Measurements from ENCODE around the gene EPC1. TPM values are rescaled to one million over a fixed set of nuclear protein-coding genes. Genes with fewer than 3 reads are reported as not detected.

EPC1 gene
- total RNA-seq, 4 donors from 2014 or later: 47.5 to 72.8 (median 62.7) TPM

- no peak for TF ChIP-seq EP300 (IDR thresholded peaks at IDR 0.05)
- TF ChIP-seq, protein P1, sequence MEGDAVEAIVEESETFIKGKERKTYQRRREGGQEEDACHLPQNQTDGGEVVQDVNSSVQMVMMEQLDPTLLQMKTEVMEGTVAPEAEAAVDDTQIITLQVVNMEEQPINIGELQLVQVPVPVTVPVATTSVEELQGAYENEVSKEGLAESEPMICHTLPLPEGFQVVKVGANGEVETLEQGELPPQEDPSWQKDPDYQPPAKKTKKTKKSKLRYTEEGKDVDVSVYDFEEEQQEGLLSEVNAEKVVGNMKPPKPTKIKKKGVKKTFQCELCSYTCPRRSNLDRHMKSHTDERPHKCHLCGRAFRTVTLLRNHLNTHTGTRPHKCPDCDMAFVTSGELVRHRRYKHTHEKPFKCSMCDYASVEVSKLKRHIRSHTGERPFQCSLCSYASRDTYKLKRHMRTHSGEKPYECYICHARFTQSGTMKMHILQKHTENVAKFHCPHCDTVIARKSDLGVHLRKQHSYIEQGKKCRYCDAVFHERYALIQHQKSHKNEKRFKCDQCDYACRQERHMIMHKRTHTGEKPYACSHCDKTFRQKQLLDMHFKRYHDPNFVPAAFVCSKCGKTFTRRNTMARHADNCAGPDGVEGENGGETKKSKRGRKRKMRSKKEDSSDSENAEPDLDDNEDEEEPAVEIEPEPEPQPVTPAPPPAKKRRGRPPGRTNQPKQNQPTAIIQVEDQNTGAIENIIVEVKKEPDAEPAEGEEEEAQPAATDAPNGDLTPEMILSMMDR (IDR thresholded peaks at IDR 0.05): no peak
- DNase-seq (ENCODE audit: low spot score in 2 of 2): no peak
- no peak overlapping the region for H3K27ac ChIP-seq
- no peak overlapping the region for H3K4me3 ChIP-seq
- no peaks in the 10 kb centered on the region for H3K36me3 ChIP-seq
- H3K27me3 ChIP-seq: no peaks in the 10 kb centered on the region
- 63 to 73% methylated on average over 2 of the region's 2 CpGs for WGBS, 2 donors
- H3K4me1 ChIP-seq: peaks cover 0 to 92% (median 39%) of the 10 kb centered on the region in 4 donors
- no peaks in the 10 kb centered on the region for H3K9me3 ChIP-seq
These were observed 23.9 kb downstream of the EPC1 start for GRCh38 chr10:32323051-32323450.

- TF ChIP-seq, protein P1 (IDR thresholded peaks at IDR 0.05): no peak
- no peak for TF ChIP-seq EP300 (IDR thresholded peaks at IDR 0.05)
- TF ChIP-seq POLR2A (IDR thresholded peaks at IDR 0.05): no peak
- Histone ChIP-seq H3K27me3 (no peaks in the 10 kb centered on the region), H3K9me3 (no peaks in the 10 kb centered on the region), H3K36me3 (no peaks in the 10 kb centered on the region), H3K4me3 (no peak overlapping the region), H3K4me1 (peaks cover 0 to 92% (median 36%) of the 10 kb centered on the region in 4 donors), H3K27ac (no peak overlapping the region)
- no peak for DNase-seq (ENCODE audit: low spot score in 2 of 2)
- WGBS, 2 donors: 94% methylated on average over 4 of the region's 4 CpGs
These were observed 25.8 kb downstream of the EPC1 start for GRCh38 chr10:32321016-32321631.

DNA sequence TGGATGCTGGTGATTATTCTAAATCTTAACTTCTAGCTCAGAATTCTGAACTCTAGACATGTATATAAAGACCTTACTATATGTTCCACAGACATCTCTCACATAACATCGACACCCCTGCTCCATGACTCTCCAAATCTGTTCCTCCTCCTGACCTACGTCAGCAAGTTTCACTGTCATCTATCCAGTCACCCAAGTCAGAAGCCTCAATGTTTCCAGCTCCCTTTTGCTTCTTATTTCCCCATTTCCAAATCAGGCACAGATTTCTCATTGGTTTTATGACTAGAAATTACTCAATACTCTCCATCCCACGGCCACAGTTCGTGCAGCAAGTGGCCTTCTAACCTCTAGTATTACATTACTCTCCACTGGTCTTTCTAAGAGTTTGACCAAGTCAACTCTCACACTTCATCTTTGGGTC lies 28.5 kb downstream of the EPC1 start:
- Histone ChIP-seq H3K27me3 (no peaks in the 10 kb centered on the region), H3K4me3 (no peak overlapping the region), H3K36me3 (no peaks in the 10 kb centered on the region), H3K4me1 (peaks cover 0 to 92% (median 37%) of the 10 kb centered on the region in 4 donors), H3K9me3 (no peaks in the 10 kb centered on the region), H3K27ac (peak overlapping the region in 2 of 4 donors; percentile 43 to 56)
- peak in 1 of 2 donors; percentile 54 for TF ChIP-seq EP300 (IDR thresholded peaks at IDR 0.05)
- TF ChIP-seq, protein P1 (IDR thresholded peaks at IDR 0.05): no peak
- WGBS, 2 donors: 39 to 43% methylated on average over 4 of the region's 4 CpGs
- peak in 1 of 2 donors; percentile 20 for DNase-seq (ENCODE audit: low spot score in 2 of 2)

DNA sequence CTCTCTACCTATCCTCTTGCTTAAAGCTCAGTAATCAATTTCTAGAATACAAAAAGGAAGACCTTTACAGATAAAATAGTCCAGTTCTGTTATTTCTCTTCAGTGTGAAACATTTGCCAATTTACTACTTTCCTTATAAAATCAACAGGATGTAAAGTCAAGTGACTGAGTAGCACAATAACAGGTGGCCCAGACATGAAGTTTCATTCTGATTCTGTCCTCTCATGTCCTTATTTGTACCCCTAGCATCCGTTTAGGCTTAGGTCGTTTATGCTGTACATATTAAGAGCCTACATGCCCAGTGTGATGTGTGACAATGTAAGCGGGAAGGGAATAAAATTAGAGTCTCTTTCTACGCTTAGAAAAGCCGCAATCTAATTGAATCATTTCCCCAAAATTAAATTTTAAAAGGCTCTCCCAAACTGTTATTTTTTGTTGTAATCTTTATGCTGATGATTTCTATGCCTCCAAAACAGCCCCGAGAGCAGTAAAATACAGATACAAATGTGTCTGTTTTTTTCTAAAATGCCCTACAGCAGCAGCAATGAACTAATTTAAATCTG lies 29.1 kb downstream of the EPC1 start:
- 57 to 63% methylated on average over 6 of the region's 6 CpGs for WGBS, 2 donors
- Histone ChIP-seq H3K4me1 (peaks cover 0 to 92% (median 40%) of the 10 kb centered on the region in 4 donors), H3K4me3 (no peak overlapping the region), H3K9me3 (no peaks in the 10 kb centered on the region), H3K36me3 (no peaks in the 10 kb centered on the region), H3K27ac (peak overlapping the region in 3 of 4 donors; percentile 6 to 56 (median 26)), H3K27me3 (no peaks in the 10 kb centered on the region)
- TF ChIP-seq POLR2A (IDR thresholded peaks at IDR 0.05) (no peak), EP300 (IDR thresholded peaks at IDR 0.05) (no peak)
- TF ChIP-seq, protein P1 (IDR thresholded peaks at IDR 0.05): no peak
- no peak for DNase-seq (ENCODE audit: low spot score in 2 of 2)

DNA sequence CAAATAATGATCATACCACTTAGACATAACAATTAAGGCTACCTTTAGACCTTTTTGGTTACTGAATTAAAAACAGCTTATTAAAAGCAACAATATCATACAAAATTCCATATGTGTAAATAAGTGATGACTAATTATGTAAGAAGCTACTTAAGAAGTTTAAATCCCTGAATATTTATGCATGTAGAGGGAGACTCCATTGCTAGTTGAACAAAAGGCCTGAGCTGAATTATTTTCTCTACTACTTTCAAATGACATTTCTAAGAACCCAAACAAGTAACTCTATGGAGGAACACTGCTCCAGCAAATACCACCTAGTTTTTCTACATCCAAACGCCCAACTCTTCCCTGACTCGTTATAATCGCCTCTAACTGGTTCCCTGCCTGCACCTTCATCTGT lies 31.5 kb downstream of the EPC1 start:
- Histone ChIP-seq H3K36me3 (no peaks in the 10 kb centered on the region), H3K4me3 (no peak overlapping the region), H3K27ac (no peak overlapping the region), H3K9me3 (no peaks in the 10 kb centered on the region), H3K27me3 (no peaks in the 10 kb centered on the region), H3K4me1 (peaks cover 0 to 95% (median 40%) of the 10 kb centered on the region in 4 donors)
- WGBS, 2 donors: 58 to 60% methylated on average over 3 of the region's 3 CpGs
- TF ChIP-seq POLR2A (IDR thresholded peaks at IDR 0.05) (no peak), EP300 (IDR thresholded peaks at IDR 0.05) (no peak)
- TF ChIP-seq, protein P1 (IDR thresholded peaks at IDR 0.05): no peak
- no peak for DNase-seq (ENCODE audit: low spot score in 2 of 2)

All from tibial nerve (tissue), 4 donors.